OCI-LY3 (cell line): Measurements from ENCODE around the gene MBOAT1.

ENCODE experiments used
- H2AFZ ChIP-seq: fragments of 200-600, 300-600 bp; shearing (Covaris generic); 2 replicates; pipeline ENCODE4 v1.6.0; 2014; ENCODE audit warnings: antibody characterized with exemption, low read depth, low read length
- H3K27ac ChIP-seq: fragments of 200-600, 300-600 bp; sonication (generic); 2 replicates; pipeline ENCODE4 v1.5.1; 2014; ENCODE audit warnings: mild to moderate bottlenecking, low read length, moderate library complexity, mixed read lengths
- H3K27me3 ChIP-seq: fragments of 200-600, 300-600 bp; sonication (generic); 2 replicates; pipeline ENCODE4 v1.6.1; 2014; ENCODE audit warnings: low read depth, low read length, mixed read lengths
- H3K36me3 ChIP-seq: fragments of 200-600, 300-600 bp; sonication (generic); replicated peaks from 2 replicates; pipeline ENCODE3; 2014; ENCODE audit warnings: low read depth, low read length, mixed read lengths
- H3K4me1 ChIP-seq: fragments of 300-600, 200-600 bp; sonication (generic); 2 replicates; pipeline ENCODE4 v1.6.1; 2014; ENCODE audit warnings: low read length, mixed read lengths
- H3K4me2 ChIP-seq: fragments of 200-600, 300-600 bp; sonication (generic); 2 replicates; pipeline ENCODE4 v1.6.1; 2014; ENCODE audit warnings: low read length, mixed read lengths
- H3K4me3 ChIP-seq: fragments of 300-600, 200-600 bp; sonication (generic); 2 replicates; pipeline ENCODE4 v1.5.1; 2014; ENCODE audit warnings: antibody characterized with exemption, mild to moderate bottlenecking, low read length, moderate library complexity
- H3K79me2 ChIP-seq: fragments of 300-600, 200-600 bp; shearing (Covaris generic); 2 replicates; pipeline ENCODE4 v1.6.1; 2014; ENCODE audit warnings: mild to moderate bottlenecking, low read length, mixed read lengths
- H3K9ac ChIP-seq: fragments of 300-600, 200-600 bp; shearing (Covaris generic); 2 replicates; pipeline ENCODE4 v1.6.0; 2014; ENCODE audit warnings: mild to moderate bottlenecking, low read length, moderate library complexity
- H3K9me3 ChIP-seq: fragments of 200-600, 300-600 bp; shearing (Covaris generic); 2 replicates; pipeline ENCODE4 v1.6.1; 2014; ENCODE audit warnings: low read length, mixed read lengths; ENCODE audit not compliant: insufficient read depth
- H4K20me1 ChIP-seq: fragments of 200-600, 300-600 bp; sonication (generic); 2 replicates; pipeline ENCODE4 v1.6.1; 2016; ENCODE audit warnings: low read length, mixed read lengths; ENCODE audit not compliant: insufficient read depth
- CTCF ChIP-seq: fragments of 200-600, 300-600 bp; sonication (generic); IDR thresholded peaks from 2 replicates; pipeline ENCODE4 v1.5.1; 2014; ENCODE audit warnings: antibody characterized with exemption, low read length, low read depth
- EZH2phosphoT487 ChIP-seq: fragments of 200-600 bp; shearing (Covaris generic); IDR thresholded peaks from 2 replicates; pipeline ENCODE4 v1.6.1; 2018; ENCODE audit warnings: antibody characterized with exemption, mixed run types, low read depth

The MBOAT1 gene

DNA sequence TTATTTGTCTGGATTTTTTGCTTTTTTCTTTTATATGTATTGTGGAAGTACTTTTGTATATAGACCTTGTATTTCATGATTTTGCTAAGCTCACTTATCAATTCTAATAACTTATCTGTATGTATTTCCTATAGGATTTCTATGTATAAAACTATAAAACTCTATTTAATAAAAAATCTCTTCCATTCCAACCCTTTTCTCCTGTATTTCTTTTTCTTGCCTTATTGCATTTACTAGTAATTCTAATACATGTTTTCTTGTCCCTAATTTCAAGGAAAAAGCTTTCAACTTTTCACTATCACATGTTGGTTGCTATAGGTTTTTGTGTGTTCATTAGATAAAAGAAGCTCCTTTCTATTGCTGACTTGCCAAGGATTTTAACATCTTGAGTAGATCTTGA, 125.3 kb downstream of the MBOAT1 start:
- Histone ChIP-seq H3K4me3 (no peak overlapping the region), H3K4me1 (no peaks in the 10 kb centered on the region)

GRCh38 chr6:20085817-20086216, 126.5 kb downstream of the MBOAT1 start:
- no peaks in the 10 kb centered on the region for H3K4me1 ChIP-seq
- no peaks in the 10 kb centered on the region for H3K79me2 ChIP-seq
- no peaks in the 10 kb centered on the region; the same call in 1 of the 2 replicates for H3K27me3 ChIP-seq
- H4K20me1 ChIP-seq = no peaks in the 10 kb centered on the region
- H3K27ac ChIP-seq = no peak overlapping the region
- H3K4me2 ChIP-seq = no peak overlapping the region
- no peak overlapping the region for H2AFZ ChIP-seq
- H3K9me3 ChIP-seq = no peaks in the 10 kb centered on the region
- TF ChIP-seq EZH2phosphoT487 (no peak), CTCF (no peak)
- H3K4me3 ChIP-seq = no peak overlapping the region
- no peaks in the 10 kb centered on the region for H3K36me3 ChIP-seq
- no peak overlapping the region for H3K9ac ChIP-seq

More for the DNA sequence above, 125.3 kb downstream of the MBOAT1 start:
- Histone ChIP-seq H3K4me2 (no peak overlapping the region), H3K36me3 (no peaks in the 10 kb centered on the region), H3K27ac (no peak overlapping the region), H3K79me2 (no peaks in the 10 kb centered on the region), H4K20me1 (no peaks in the 10 kb centered on the region), H3K9me3 (no peaks in the 10 kb centered on the region), H3K9ac (no peak overlapping the region), H2AFZ (no peak overlapping the region), H3K27me3 (no peaks in the 10 kb centered on the region; the same call in 1 of the 2 replicates)
- no peak for TF ChIP-seq CTCF
- TF ChIP-seq EZH2phosphoT487 = no peak

DNA sequence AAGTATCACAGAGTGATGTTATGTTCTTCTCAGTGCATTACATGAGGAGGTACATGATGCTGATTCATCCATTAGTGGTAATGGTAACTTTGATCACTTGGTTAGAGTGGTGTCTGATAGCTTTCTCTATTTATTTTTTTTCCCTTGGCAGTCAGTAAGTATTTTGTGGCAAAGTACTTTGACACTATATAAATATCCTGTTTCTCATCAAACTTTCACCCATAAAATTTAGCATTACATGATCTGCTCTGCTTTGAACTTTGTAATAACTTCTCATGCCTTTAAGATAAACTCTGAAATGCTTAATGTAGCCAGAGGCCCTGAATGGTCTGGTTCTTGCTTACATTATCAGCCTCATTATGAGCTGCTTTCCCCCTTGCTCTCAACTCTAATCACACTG, 127.9 kb downstream of the MBOAT1 start:
- H2AFZ ChIP-seq = no peak overlapping the region
- no peaks in the 10 kb centered on the region; the same call in 1 of the 2 replicates for H3K27me3 ChIP-seq
- TF ChIP-seq EZH2phosphoT487 (no peak), CTCF (no peak)
- H3K9me3 ChIP-seq = no peaks in the 10 kb centered on the region
- H3K4me3 ChIP-seq = no peak overlapping the region
- H3K9ac ChIP-seq = no peak overlapping the region
- no peaks in the 10 kb centered on the region for H4K20me1 ChIP-seq
- no peak overlapping the region for H3K27ac ChIP-seq
- H3K79me2 ChIP-seq = no peaks in the 10 kb centered on the region
- no peaks in the 10 kb centered on the region for H3K4me1 ChIP-seq
- no peak overlapping the region for H3K4me2 ChIP-seq
- H3K36me3 ChIP-seq = no peaks in the 10 kb centered on the region

DNA sequence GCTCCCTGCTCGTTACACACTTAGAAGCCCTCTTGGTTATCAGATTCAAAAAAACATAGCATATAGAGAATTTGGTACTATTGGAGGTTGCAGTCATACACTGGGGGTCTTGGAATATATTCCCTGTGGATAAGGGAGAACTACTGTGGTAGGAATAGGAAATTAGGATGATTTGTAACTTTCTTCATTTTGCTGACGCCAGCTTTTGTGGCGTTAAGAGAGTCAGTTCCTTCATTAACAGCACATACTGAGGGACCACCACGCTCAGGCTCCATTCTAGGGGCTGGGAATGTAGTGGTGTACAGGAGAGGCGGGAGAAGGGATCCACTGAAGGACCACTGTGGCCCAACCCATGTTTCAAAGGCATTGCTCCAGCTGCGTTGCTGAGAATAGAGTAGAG, 140.3 kb downstream of the MBOAT1 start:
- Histone ChIP-seq H3K79me2 (no peaks in the 10 kb centered on the region), H3K4me3 (no peak overlapping the region), H3K27ac (no peak overlapping the region), H3K4me2 (no peak overlapping the region), H3K36me3 (no peaks in the 10 kb centered on the region), H4K20me1 (no peaks in the 10 kb centered on the region), H2AFZ (no peak overlapping the region), H3K9ac (no peak overlapping the region), H3K9me3 (no peaks in the 10 kb centered on the region), H3K27me3 (no peaks in the 10 kb centered on the region), H3K4me1 (no peaks in the 10 kb centered on the region)
- TF ChIP-seq EZH2phosphoT487 = no peak
- no peak for TF ChIP-seq CTCF
